HFF-Myc (cell line): ENCODE data around the gene PPP3R1.

Source experiments
- DNase-seq: peaks from one replicate; pipeline ENCODE4 v3.0.0-alpha.2; 2011; ENCODE audit warnings: low read depth; ENCODE audit errors: extremely low read depth
- H3K4me3 ChIP-seq: replicated peaks from 2 replicates; pipeline ENCODE4 v1.5.1; 2011; ENCODE audit warnings: low read depth, mild to moderate bottlenecking, control low read depth, low read length
- CTCF ChIP-seq: IDR thresholded peaks from 2 replicates; pipeline ENCODE4 v1.5.1; 2012; ENCODE audit warnings: mild to moderate bottlenecking, low read depth, low read length, control low read depth; ENCODE audit errors: missing control alignments

Gene PPP3R1

GRCh38 chr2:68237976-68238580 lies 14.3 kb downstream of the PPP3R1 start:
- no peak for DNase-seq
- H3K4me3 ChIP-seq, result no peak overlapping the region
- TF ChIP-seq CTCF, result no peak

- DNase-seq, result no peak
- TF ChIP-seq CTCF, result no peak
- no peak overlapping the region for H3K4me3 ChIP-seq
These were observed 14.9 kb downstream of the PPP3R1 start for GRCh38 chr2:68237404-68237803.

GRCh38 chr2:68236876-68237275 lies 15.5 kb downstream of the PPP3R1 start:
- H3K4me3 ChIP-seq, result no peak overlapping the region
- no peak for TF ChIP-seq CTCF
- no peak for DNase-seq

GRCh38 chr2:68236103-68236734 lies 16.1 kb downstream of the PPP3R1 start:
- no peak for TF ChIP-seq CTCF
- no peak for DNase-seq
- H3K4me3 ChIP-seq, result no peak overlapping the region

GRCh38 chr2:68235090-68235489 lies 17.2 kb downstream of the PPP3R1 start:
- DNase-seq, result no peak
- no peak for TF ChIP-seq CTCF
- H3K4me3 ChIP-seq, result no peak overlapping the region

GRCh38 chr2:68234405-68234804 lies 17.9 kb downstream of the PPP3R1 start:
- TF ChIP-seq CTCF, result no peak
- H3K4me3 ChIP-seq, result no peak overlapping the region
- DNase-seq, result no peak

GRCh38 chr2:68231061-68231372 lies 21.3 kb downstream of the PPP3R1 start:
- no peak for DNase-seq
- TF ChIP-seq CTCF, result no peak
- no peak overlapping the region for H3K4me3 ChIP-seq
